HepG2 (cell line): ENCODE measurements around the gene DGKD.

Experiments used
- CTCF ChIP-seq: sonication (generic); formaldehyde crosslinking; IDR thresholded peaks from 2 replicates; pipeline ENCODE4 v1.5.0; 2020; ENCODE audit warnings: mild to moderate bottlenecking, missing genetic modification reagents, moderate library complexity
- FOXA1 ChIP-seq, 2 experiments: fragments of 450-650 bp in 1 of 2; sonication (generic) in 1 of 2; formaldehyde crosslinking in 1 of 2; IDR thresholded peaks; 2 replicates each; pipeline versions ENCODE4 v1.4.0 to v1.6.1; 2016 to 2020; ENCODE audit warnings: missing genetic modification reagents in 1 of 2
- GRHL1 ChIP-seq: sonication (generic); formaldehyde crosslinking; conservative IDR thresholded peaks from 2 replicates; pipeline ENCODE4 v1.8.0; 2022; ENCODE audit warnings: missing genetic modification reagents
- POLR2G ChIP-seq: fragments of 200-400 bp; formaldehyde crosslinking; IDR thresholded peaks from 2 replicates; pipeline ENCODE4 v1.6.1; 2018; ENCODE audit warnings: mild to moderate bottlenecking, low read depth, low read length, moderate library complexity
- TCF12 ChIP-seq, 2 experiments: fragments of 450-650 bp in 1 of 2; sonication (generic) in 1 of 2; formaldehyde crosslinking in 1 of 2; IDR thresholded peaks; 2 replicates each; pipeline versions ENCODE4 v1.6.1 to v1.8.0; 2017 to 2022; ENCODE audit warnings: antibody characterized with exemption in 1 of 2, mild to moderate bottlenecking in 1 of 2, missing genetic modification reagents in 1 of 2, moderate library complexity in 1 of 2
- ZBED4 ChIP-seq: sonication (generic); formaldehyde crosslinking; IDR thresholded peaks from 2 replicates; pipeline ENCODE4 v1.4.0; 2020; ENCODE audit warnings: missing genetic modification reagents, borderline replicate concordance

GRCh38 chr2:233444501-233444900 lies 90.2 kb downstream of the DGKD start:
- TF ChIP-seq POLR2G (no peak), FOXA1 (IDR thresholded peaks at IDR 0.05) (no peak), FOXA1 (CRISPR knock-in tag; IDR thresholded peaks at IDR 0.05) (no peak), CTCF (CRISPR knock-in tag) (no peak), ZBED4 (CRISPR knock-in tag) (no peak), TCF12 (IDR thresholded peaks at IDR 0.05) (no peak), TCF12 (CRISPR knock-in tag; IDR thresholded peaks at IDR 0.05) (no peak), GRHL1 (no peak)
